Fibroblast of skin of right quadriceps (primary cell): ENCODE measurements around the gene NEAT1.

Experiments
- DNase-seq: peaks from one replicate; pipeline ENCODE4 v3.0.0-alpha.2; 2013

NEAT1 gene

GRCh38 chr11:65390099-65390941 lies 32.3 kb upstream of the NEAT1 start:
- DNase-seq = no peak

- DNase-seq = no peak
These were observed 31.6 kb upstream of the NEAT1 start for GRCh38 chr11:65390996-65391395.

- no peak for DNase-seq
These were observed 30.3 kb upstream of the NEAT1 start for GRCh38 chr11:65392186-65392829.

GRCh38 chr11:65392899-65393298 lies 29.7 kb upstream of the NEAT1 start:
- DNase-seq = no peak

- no peak for DNase-seq
These were observed 29.0 kb upstream of the NEAT1 start for GRCh38 chr11:65393513-65394079.

GRCh38 chr11:65394125-65394536 lies 28.5 kb upstream of the NEAT1 start:
- no peak for DNase-seq

GRCh38 chr11:65395961-65396530 lies 26.6 kb upstream of the NEAT1 start:
- DNase-seq = no peak

GRCh38 chr11:65396769-65397745 lies 25.5 kb upstream of the NEAT1 start:
- no peak for DNase-seq

- DNase-seq = no peak
These were observed 24.2 kb upstream of the NEAT1 start for GRCh38 chr11:65398362-65398910.

GRCh38 chr11:65399249-65399648 lies 23.3 kb upstream of the NEAT1 start:
- no peak for DNase-seq

GRCh38 chr11:65399845-65400244 lies 22.8 kb upstream of the NEAT1 start:
- no peak for DNase-seq

GRCh38 chr11:65400307-65401072 lies 22.1 kb upstream of the NEAT1 start:
- DNase-seq = no peak

GRCh38 chr11:65401073-65401802 lies 21.4 kb upstream of the NEAT1 start:
- DNase-seq = no peak

- DNase-seq = no peak
These were observed 20.8 kb upstream of the NEAT1 start for GRCh38 chr11:65401803-65402248.

- DNase-seq = no peak
These were observed 19.8 kb upstream of the NEAT1 start for GRCh38 chr11:65402790-65403189.

- DNase-seq = no peak
These were observed 18.9 kb upstream of the NEAT1 start for GRCh38 chr11:65403607-65404121.

GRCh38 chr11:65404210-65404609 lies 18.4 kb upstream of the NEAT1 start:
- no peak for DNase-seq

- DNase-seq = no peak
These were observed 17.8 kb upstream of the NEAT1 start for GRCh38 chr11:65404638-65405339.

GRCh38 chr11:65410936-65411680 lies 11.5 kb upstream of the NEAT1 start:
- no peak for DNase-seq
